Heart left ventricle (tissue), 16 donors: ENCODE data around the gene RPL13A. TPM values are rescaled to one million over a fixed set of nuclear protein-coding genes. Genes with fewer than 3 reads are reported as not detected.

ENCODE experiments used
- ATAC-seq, 4 donors: fragments of 200-7000 bp; cut with Tn5 transposase; one replicate each; pipeline ENCODE4 v1.9.1; 2020 to 2022; ENCODE audit warnings: moderate library complexity in 4 of 4, mild to moderate bottlenecking in 3 of 4, moderate number of reproducible peaks in 1 of 4
- DNase-seq, 5 donors: peaks; one replicate each; pipeline ENCODE4 v3.0.0-alpha.2; 2020
- H3K27ac ChIP-seq, 12 donors: fragments of 200-600 bp; sonication (generic) in 4 of 12; one replicate each; pipeline versions ENCODE4 v1.5.0 to v1.8.0; 2016 to 2022; ENCODE audit warnings: mild to moderate bottlenecking in 2 of 12
- H3K27me3 ChIP-seq, 9 donors: fragments of 200-600 bp; sonication (generic) in 2 of 9; one replicate each; pipeline versions ENCODE4 v1.5.1 to v1.8.0; 2016 to 2022; ENCODE audit warnings: mild to moderate bottlenecking in 3 of 9
- H3K36me3 ChIP-seq, 9 donors: fragments of 200-600 bp; sonication (generic) in 2 of 9; one replicate each; pipeline versions ENCODE4 v1.5.0 to v1.8.0; 2018 to 2022; ENCODE audit warnings: mild to moderate bottlenecking in 2 of 9
- H3K4me1 ChIP-seq, 12 donors: fragments of 200-600 bp; sonication (generic) in 4 of 12; one replicate each; pipeline versions ENCODE4 v1.5.0 to v1.8.0; 2016 to 2022; ENCODE audit warnings: mild to moderate bottlenecking in 3 of 12
- H3K4me3 ChIP-seq, 12 donors: fragments of 200-600 bp; sonication (generic) in 4 of 12; one replicate each; pipeline versions ENCODE4 v1.5.0 to v1.8.0; 2017 to 2022; ENCODE audit warnings: mild to moderate bottlenecking in 9 of 12, moderate library complexity in 4 of 12
- H3K9me3 ChIP-seq, 12 donors: fragments of 200-600 bp; sonication (generic) in 4 of 12; one replicate each; pipeline versions ENCODE4 v1.5.0 to v1.8.0; 2016 to 2022; ENCODE audit warnings: mild to moderate bottlenecking in 1 of 12
- CTCF ChIP-seq, 12 donors: fragments of 200-600 bp; sonication (generic) in 4 of 12; IDR thresholded peaks; one replicate each; pipeline versions ENCODE4 v1.5.0 to v1.8.0; 2018 to 2022; ENCODE audit warnings: antibody characterized with exemption in 12 of 12, mild to moderate bottlenecking in 5 of 12
- POLR2A ChIP-seq, 2 donors: fragments of 450-650 bp; IDR thresholded peaks; one replicate each; pipeline ENCODE4 v1.6.1; 2017; ENCODE audit warnings: antibody characterized with exemption in 2 of 2, mild to moderate bottlenecking in 2 of 2, moderate library complexity in 2 of 2
- WGBS, 4 donors: extraction: QIAGEN DNeasy Blood & Tissue Kit in 2 of 4; methylation state at CpG; one replicate each; pipeline versions ENCODE4 v1.1.5 to v1.1.7; 2013 to 2018; 5-methylcytosine and 5-hydroxymethylcytosine counted together
- intact Hi-C, 10 donors: fragments of 100-400 bp; cut with DNase I; formaldehyde crosslinking; loops; one replicate each; pipeline versions ENCODE4 v1.11.1 to v1.14.2; 2022
- polyA plus RNA-seq, 2 donors: library from polyadenylated mRNA; stranded (reverse); fragments of 200-250 nt; gene quantifications; one replicate each; pipeline ENCODE4 v1.2.3, GENCODE V29; 2013
- total RNA-seq, 9 donors: library from RNA; depleted of rRNA in 2 of 9; stranded (reverse); fragments of >200 nt in 2 of 9; fragmentation: NEBNext Ultra II Directional in 3 of 9; extraction: Animal tissue kit (Norgen Biotek cat#: 25700) in 3 of 9; gene quantifications; one replicate each; pipeline versions ENCODE4 v1.1.0 to v1.2.4, GENCODE V29; 2016 to 2023
- donor health status: ischemic (EF 13 %, LVEDD 7.1; RV severe dilation, severe dysfunction).
- donor health status: healthy with polysubstance abuse.
- donor health status: DM: no; HTN: yes; CAD: no.
- donor health status: DM: no; HTN: no; CAD: no.
- donor health status: ischemic (EF 25% LVEDD 6.9; RV normal size, moderate dysfunction).
- donor health status: ischemic (EF 25% LVEDD 5.7; RV mildly dilated, moderate dysfunction).
- donor health status: healthy.
- donor health status: DM: yes; HTN: yes; CAD: no.
- donor health status: ischemic (EF 35%, LVEDD 5.7; RV mildly dilated, moderate dysfunction).
- donor health status: nonischemic (EF 11% LVEDD 7.7; RV severe dilation, severe dysfunction).
- donor health status: DM: yes; HTN: yes; CAD: no.
- donor health status: PGD.
- donor health status: ischemic (EF 29% LVEDD 5.4; RV normal size, mild dysfunction).
- donor health status: nonischemic (EF 23%, LVEDD 6.1; RV moderate dilation, normal function).

RPL13A gene
- total and polyA plus RNA-seq, 11 donors = 876 to 2,850 (median 1,261) TPM

GRCh38 chr19:49461656-49462055, 25.8 kb upstream of the RPL13A start:
- WGBS, 4 donors = 97 to 98% (median 97%) methylated on average over 34 to 37 of the region's 37 CpGs
- peaks cover 0 to 11% (median 0%) of the 10 kb centered on the region in 12 donors for H3K4me1 ChIP-seq
- no peaks in the 10 kb centered on the region for H3K9me3 ChIP-seq
- no peaks in the 10 kb centered on the region for H3K27me3 ChIP-seq
- no peak overlapping the region for H3K4me3 ChIP-seq
- no peak for TF ChIP-seq CTCF (IDR thresholded peaks at IDR 0.05)
- intact Hi-C loops = no loop called here
- no peak for ATAC-seq
- H3K36me3 ChIP-seq = peaks cover 0 to 52% (median 22%) of the 10 kb centered on the region in 9 donors
- no peak for DNase-seq
- H3K27ac ChIP-seq = no peak overlapping the region

GRCh38 chr19:49462492-49462891, 24.9 kb upstream of the RPL13A start:
- Histone ChIP-seq H3K27ac (no peak overlapping the region), H3K4me1 (peaks cover 0 to 4% (median 0%) of the 10 kb centered on the region in 12 donors), H3K9me3 (no peaks in the 10 kb centered on the region), H3K27me3 (no peaks in the 10 kb centered on the region), H3K36me3 (peaks cover 0 to 59% (median 24%) of the 10 kb centered on the region in 9 donors), H3K4me3 (no peak overlapping the region)
- no peak for DNase-seq
- no peak for TF ChIP-seq CTCF (IDR thresholded peaks at IDR 0.05)
- intact Hi-C loops = no loop called here
- no peak for ATAC-seq
- WGBS, 4 donors = 87 to 90% (median 88%) methylated on average over 12 of the region's 12 CpGs

- ATAC-seq (no peak), DNase-seq (peak in 1 of 5 donors; percentile 25)
- Histone ChIP-seq H3K4me1 (peaks cover 0 to 11% (median 8%) of the 10 kb centered on the region in 12 donors), H3K36me3 (peaks cover 0 to 59% (median 24%) of the 10 kb centered on the region in 9 donors), H3K27me3 (no peaks in the 10 kb centered on the region), H3K9me3 (no peaks in the 10 kb centered on the region), H3K4me3 (no peak overlapping the region), H3K27ac (no peak overlapping the region)
- WGBS, 4 donors = 93 to 95% (median 94%) methylated on average over 33 to 39 of the region's 39 CpGs
- intact Hi-C loops = no loop called here
- TF ChIP-seq CTCF (IDR thresholded peaks at IDR 0.05) = no peak
- TF ChIP-seq POLR2A (IDR thresholded peaks at IDR 0.05) = no peak
Measured at GRCh38 chr19:49463960-49464740, 23.3 kb upstream of the RPL13A start.

GRCh38 chr19:49465371-49465770, 22.0 kb upstream of the RPL13A start:
- Histone ChIP-seq H3K27me3 (no peaks in the 10 kb centered on the region), H3K36me3 (peaks cover 0 to 48% (median 15%) of the 10 kb centered on the region in 9 donors), H3K4me1 (peaks cover 0 to 23% (median 15%) of the 10 kb centered on the region in 12 donors), H3K4me3 (no peak overlapping the region), H3K27ac (no peak overlapping the region), H3K9me3 (no peaks in the 10 kb centered on the region)
- DNase-seq (no peak), ATAC-seq (no peak)
- TF ChIP-seq POLR2A (IDR thresholded peaks at IDR 0.05) = no peak
- TF ChIP-seq CTCF (IDR thresholded peaks at IDR 0.05) = no peak
- 87 to 99% (median 95%) methylated on average over 3 of the region's 3 CpGs for WGBS, 4 donors
- intact Hi-C loops = no loop called here
